Middle frontal gyrus (tissue), 1 donor: ENCODE results near the gene POLDIP2.

ENCODE experiments used
- DNase-seq: peaks from one replicate; pipeline ENCODE4 v3.0.0-alpha.2; 2015; ENCODE audit warnings: low spot score; ENCODE audit errors: extremely low spot score

The POLDIP2 gene, protein sequence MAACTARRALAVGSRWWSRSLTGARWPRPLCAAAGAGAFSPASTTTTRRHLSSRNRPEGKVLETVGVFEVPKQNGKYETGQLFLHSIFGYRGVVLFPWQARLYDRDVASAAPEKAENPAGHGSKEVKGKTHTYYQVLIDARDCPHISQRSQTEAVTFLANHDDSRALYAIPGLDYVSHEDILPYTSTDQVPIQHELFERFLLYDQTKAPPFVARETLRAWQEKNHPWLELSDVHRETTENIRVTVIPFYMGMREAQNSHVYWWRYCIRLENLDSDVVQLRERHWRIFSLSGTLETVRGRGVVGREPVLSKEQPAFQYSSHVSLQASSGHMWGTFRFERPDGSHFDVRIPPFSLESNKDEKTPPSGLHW

DNA sequence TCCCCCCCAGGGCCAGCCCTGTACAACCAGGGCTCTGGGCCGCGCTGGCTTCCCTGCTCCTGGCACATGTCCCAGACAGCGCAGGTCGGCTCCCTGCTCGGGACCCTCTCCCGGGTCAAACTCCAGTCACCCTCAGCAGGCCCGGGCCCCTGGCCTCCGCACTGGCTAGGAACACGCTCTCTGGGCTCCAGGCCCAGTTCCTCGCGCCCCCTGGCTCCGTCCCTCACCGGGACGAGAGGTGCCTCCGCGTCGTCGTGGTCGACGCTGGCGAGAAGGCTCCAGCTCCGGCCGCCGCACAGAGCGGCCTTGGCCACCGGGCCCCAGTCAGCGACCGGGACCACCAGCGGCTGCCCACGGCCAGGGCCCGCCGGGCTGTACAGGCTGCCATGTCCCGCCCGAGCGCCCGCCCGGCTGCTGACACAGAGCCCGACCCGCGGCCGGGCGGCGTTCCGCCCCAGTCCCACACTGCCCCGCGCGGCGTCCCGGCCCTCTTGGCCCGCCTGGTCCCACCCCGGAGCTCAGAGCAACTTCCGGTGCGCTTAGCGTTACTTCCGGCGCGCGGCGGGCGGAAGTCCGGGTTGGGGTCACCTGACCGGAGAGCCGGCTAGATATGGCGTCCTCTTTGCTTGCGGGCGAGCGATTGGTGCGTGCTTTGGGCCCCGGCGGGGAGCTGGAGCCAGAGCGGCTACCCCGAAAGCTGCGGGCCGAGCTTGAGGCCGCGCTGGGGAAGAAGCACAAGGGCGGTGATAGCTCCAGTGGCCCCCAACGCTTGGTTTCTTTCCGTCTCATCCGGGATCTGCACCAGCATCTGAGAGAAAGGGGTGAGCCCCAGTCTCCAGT, at the start of gene POLDIP2:
POLDIP2 (minus strand) TSS at position 467 of the 840 bp plus-strand sequence; CDS start at position 388, 79 bp downstream.
- DNase-seq, result peak; percentile 92

DNA sequence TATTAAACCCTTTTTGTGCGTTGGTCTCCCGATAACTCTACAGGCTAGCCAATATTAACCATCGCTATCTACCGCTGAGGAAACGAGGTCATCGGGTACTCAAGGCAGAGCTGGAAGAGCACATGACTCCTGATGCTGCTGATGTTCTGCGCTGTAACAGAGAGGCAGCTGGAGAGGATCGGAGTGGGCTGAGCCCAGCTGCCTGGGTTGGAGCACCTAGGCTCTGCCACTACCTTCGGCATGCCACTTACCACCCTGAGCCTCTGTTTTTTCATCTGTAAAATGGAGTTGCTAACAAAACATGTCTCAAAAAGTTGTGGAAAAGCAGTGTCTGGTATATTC, 49.1 kb upstream of the POLDIP2 start:
- DNase-seq, result no peak

DNA sequence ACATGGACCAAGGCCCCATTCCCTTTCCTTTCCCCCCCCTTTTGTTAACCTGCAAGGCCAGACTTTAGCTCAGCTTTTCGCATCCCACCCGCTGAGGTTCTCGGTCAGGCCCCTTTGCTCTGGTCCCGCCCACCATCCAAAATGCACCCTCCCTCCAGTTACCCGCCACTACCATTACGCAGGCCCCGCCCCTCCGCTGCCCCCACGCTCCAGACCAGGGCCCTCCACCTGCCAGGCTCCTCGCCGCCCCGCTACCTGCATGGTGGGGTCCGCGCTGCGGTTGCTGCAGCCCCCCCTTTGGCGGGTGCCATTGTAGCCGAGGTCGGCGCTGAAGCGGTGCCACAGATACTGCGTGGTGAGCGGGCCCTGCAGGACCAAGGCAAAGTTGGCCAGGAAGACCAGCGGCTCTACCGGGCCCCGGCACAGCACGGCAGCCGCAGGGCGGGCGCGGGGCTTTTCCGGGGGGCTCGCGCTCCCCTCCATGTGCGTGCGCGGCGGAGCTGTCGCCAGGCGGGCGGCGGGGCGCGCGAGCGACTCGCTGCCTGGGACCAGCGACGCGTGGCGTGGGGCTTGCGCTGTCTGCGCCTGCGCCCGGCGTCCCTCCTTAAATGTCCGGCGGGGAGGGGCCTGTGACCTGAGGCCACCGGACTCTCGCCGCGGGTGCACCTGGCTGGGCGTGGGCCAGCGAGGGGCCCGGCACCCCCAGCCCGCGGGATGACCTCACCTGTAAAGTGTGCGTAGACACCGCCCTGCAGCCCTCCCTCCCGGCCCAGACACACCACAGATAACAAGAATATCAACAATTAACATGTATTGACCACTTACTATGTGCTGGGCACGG, 48.5 kb upstream of the POLDIP2 start, which contains the start of gene SLC46A1:
SLC46A1 (minus strand) TSS at position 581 of the 841 bp plus-strand sequence; CDS start at position 483, 98 bp downstream.
- DNase-seq, result peak; percentile 42

DNA sequence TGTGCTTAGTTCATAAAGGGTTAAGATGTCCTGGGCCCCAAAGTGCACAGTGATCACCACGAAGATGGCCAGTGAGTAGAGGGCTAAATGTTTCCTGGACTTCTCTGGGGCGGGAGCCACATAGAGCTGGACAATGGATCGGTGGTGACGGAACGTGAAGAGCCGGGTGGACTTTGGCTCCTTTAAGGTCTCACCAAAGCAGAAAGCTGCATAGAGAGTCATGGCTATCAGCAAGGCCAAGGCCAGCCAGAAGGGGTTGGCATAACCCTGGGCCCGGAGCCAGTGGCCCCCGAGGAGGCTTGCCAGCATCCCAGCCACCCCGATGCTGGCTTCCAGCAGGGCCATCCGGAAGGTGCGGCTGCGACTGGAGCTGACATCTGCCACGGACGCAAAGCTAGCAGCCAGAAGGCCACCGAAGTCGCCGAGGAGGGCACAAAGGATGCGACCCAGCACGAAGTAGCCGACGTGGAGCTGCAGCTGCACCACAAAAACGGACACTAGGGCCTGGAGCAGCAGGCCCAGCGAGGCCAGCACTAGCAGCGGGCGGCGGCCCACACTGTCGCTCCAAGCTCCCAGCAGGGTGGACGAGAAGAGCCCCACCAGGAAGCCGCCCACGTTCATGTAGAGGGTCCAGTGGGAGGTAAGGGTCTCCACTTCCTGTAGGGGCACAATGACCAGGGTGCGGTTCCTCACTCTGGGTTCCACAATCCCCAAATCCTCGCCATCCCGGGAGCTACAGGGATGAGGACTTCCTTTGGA, 47.7 kb upstream of the POLDIP2 start:
- no peak for DNase-seq

DNA sequence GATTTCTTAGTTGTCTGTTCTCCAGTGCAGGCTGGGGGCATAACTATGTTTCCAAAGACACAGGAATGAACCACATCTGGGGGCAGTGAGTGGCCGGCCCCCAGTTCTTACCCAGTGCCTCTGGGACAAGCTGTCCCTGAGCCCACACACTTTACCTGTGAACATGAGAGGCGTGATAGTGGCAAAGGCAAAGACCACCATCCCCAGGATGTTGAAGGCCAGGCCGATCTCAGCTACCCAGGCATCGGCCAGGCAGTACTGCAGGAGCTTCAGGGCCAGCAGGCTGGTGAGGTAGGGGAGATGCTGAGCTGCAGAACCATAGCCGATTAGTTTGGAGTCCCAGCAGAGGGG, 47.1 kb upstream of the POLDIP2 start:
- no peak for DNase-seq

DNA sequence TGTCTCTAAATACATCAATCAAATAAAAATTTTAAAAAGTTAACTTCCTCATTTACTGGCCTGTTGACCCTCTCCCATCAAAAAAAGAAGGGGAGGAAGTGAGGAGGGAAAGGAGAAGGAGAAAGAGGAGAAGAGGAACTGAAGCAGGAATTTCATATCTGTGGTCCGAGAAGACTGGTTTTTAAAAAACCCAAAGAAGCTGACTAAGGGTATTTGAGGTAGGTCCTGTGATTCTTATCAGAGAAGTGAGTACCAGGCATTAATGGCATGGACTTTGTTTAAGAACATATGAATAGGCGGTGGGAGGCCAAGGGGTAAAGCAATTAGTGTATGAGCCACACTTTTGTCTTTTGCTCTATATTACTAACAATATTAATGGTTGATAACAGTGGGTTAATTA, 46.7 kb upstream of the POLDIP2 start:
- no peak for DNase-seq

DNA sequence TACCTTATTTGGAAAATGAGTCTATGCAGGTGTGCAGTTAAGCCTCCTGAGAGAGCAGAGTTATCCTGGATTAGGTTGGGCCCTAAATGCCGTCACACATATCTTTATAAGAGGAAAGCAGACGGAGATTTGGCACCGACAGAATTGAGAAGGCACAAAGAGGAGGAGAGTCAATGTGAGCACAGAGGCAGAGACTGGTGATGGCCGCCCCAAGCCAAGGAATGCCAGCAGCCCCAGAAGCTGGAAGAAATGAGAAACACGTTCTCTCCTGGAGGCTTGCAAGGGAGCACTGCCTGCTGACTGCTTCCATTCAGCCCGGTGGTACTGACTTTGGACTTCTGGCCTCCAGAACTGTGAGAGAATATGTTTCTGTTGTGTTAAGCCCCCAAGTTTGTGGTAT, 45.5 kb upstream of the POLDIP2 start:
- DNase-seq, result no peak

DNA sequence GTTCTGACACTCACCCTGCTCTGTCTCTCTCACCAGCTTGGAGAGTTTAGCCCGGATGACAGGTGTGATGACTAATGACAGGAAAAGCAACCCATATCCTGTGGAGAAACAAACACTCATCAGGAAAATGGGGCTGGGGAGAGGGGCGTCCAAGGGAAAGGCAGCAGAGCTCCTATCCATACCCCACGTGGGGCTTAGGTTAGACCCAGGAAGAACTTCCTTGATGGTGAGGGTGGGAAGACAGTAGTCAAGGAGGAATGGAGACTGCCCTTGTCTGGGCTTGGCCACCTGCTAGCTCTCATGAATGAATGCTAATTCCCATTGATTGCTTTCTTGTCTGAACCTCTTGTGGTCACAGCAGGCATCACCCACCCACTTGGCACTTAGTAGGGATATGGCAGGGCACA, 44.9 kb upstream of the POLDIP2 start:
- DNase-seq, result no peak

DNA sequence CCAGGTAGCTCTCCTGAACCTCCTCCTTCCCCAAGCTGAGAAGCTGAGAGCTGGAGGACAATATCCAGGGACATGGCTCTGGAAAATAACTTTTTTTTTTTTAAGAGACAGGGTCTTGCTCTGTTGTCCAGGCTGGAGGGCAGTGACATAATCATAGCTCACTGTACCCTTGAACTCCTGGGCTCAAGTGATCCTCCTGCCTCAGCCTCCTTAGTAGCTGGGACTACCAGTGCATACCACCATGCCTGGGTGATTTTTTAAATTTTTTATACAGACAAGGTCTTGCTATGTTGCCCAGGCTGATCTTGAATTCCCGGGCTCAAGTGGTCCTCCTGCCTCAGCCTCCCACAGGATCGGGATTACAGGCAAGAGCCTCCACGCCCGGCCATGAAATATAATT, 42.5 kb upstream of the POLDIP2 start:
- no peak for DNase-seq

DNA sequence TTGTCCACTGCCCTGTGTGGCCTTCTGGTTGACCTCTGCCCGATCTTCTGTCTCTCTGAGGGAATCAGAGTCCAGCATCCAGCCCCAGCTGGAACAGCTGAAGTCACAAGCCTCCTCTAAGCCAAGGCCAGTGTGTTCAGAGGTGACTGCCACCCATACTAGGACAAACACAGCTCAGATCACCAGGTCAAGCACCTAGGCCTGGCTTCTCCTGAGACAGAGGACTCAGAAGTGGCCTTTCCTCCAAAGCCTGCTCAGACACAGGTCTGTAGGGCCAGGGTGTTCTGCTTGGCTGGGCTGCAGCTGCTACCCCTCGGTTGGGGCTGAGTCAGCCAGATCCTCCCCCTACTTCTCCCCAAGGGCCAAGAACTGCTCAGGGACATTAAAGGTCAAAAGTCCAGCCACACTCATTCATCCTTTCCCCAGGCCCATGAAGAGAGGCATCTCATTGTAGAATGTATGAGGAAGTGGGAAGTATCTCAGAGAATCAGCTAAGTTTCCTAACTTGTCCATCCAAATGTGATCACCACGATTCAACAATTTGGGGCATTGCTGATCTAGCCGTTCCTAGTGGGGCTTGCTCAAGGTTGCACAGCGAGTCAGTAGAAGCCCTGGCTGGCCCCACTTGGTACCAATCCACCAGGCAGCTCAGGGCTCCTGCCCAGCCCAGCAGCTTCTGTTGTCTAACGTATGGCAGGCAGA, 41.1 kb upstream of the POLDIP2 start:
- DNase-seq, result no peak

DNA sequence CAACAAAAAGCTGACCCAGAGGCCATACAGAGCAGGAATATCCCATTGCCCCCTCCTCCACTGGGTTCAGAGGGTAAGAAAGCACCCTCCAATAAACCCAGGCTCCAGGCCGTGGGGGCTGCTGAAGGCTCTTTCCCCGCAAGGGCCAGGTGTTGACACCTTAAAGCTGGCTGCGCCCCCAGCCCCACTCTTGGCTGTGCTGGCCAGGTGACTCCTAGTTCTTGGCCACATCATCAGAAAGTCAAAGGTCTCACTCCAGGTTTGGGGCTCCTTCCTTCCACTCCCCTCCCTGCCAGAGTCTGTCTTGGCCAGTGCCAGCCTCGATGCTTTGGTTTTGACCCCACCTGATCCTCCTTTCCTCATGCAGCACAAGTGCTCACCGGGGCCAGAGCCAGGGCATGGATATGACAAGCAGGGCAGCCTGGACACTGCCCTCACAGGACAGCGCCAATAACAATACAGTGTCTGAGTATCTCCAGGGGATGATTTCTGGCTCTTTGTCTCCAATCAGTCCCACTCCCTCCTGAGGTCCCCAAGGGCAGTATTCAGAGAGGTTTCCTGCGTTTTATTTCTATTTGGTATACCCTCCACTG, 40.5 kb upstream of the POLDIP2 start:
- DNase-seq, result no peak

DNA sequence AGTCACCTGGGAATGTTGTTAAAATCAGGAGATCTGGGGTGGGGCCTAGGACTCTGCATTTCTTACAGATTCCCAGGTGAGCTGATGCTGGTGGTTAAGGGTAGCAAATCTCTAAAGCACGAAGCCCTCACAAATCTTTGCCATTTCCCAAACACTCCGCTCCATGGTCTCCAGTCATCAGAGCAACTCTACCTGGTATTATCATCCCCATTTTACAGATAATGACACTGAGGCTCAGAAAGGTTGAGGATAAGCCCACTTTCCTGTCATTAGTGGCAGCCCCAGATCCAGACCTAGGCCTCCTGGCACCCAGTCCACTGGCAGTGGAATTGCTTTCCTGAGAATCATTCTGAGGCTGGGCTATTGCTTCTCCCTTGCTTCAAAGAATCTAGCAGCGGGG, 39.9 kb upstream of the POLDIP2 start:
- DNase-seq, result no peak

DNA sequence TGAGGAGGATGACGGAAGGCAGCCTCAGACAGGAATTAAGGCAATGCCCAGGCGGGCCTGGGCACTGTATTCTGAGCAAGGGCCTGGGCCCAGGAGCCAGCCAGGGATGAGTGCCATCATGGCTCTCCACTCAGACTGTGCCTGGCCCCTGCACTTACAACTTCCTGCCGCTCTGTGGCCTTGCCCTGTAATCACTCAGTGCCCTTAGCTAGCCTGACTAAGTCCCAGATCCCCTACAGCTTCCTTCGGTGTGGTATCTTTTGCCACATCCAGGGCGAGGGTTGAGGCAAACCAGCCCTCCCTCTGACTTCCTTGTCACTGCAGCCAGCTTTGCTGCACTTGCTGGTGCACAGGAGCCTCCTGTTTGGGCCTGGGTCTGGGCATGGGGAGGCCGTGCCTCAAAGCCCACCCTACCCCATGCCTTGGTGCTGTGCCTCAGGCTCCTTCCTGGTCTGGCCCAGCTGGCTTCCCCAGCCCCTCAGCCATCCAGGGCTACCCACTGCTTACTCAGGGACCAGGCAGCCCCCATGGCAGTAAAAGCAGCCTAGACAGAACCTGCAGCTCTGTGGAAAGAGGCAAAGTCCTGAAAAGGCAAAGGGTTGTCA, 39.4 kb upstream of the POLDIP2 start:
- no peak for DNase-seq

DNA sequence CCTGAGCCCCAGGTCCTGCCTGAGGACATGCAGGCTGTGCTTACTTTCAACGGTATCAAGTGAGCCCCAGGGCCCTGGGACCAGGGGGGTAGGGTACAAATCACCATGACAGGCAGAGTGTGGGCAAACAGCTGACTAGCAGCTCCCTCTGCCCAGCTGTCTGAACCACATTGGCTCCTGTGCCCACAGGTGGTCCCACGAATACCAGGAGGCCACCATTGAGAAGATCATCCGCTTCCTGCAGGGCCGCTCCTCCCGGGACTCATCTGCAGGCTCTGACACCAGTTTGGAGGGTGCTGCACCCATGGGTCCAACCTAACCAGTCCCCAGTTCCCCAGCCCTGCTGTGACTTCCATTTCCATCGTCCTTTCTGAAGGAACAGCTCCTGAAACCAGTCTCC, 38.6 kb upstream of the POLDIP2 start:
- DNase-seq, result no peak

DNA sequence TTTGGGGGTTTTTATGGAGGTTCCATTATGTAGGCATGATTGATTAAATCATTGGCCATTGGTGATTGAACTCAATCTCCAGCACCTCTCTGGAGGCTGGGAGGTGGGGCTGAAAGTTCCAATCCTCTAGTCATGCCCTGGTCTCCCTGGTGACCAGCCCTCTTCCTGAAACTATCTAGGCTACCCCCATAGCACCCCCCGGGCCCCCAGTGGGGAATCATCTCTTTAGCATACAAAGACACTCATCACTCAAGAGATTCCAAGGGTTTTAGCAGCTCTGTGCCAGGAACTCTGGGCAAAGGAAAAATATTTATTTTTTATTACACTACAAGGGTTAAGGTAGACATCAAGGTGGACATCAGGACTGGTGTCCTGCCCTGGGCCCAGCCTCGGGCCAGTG, 38.1 kb upstream of the POLDIP2 start:
- no peak for DNase-seq

DNA sequence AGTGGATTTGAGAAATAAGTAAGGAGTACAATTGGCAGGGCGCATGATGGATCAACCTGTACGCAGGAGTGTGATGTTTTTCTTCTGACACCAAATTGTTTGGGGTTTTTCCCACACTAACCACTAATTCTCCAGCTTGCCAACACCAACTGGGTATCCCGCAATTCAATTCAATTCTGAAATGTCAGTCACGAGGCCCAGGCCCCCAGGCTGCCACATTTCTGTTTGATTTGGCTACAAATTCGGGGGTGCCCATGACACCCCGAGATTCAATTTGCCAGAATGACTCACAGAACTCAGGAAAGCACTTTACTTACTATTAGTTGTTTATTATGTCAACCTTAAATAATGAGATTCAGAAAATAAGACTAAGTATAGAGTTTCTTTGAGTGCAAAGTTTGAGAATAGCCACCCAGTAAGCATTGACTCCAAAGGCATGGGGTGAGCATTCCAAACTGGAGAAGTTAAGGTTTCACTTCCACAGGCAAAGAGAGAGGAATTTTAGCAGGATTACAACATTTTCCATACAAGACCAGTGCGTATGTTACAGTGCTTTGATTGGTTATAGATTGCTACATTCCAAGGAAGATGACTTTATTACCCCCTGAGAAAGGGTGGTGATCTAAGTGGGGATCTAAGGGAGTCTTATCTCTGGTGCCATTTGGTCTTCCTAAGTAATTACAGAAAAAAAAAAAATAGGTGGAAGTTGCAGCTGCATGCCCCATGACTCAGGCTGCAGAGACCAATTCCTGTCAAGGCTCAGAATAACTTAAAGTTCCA, 37.2 kb upstream of the POLDIP2 start:
- DNase-seq, result no peak

DNA sequence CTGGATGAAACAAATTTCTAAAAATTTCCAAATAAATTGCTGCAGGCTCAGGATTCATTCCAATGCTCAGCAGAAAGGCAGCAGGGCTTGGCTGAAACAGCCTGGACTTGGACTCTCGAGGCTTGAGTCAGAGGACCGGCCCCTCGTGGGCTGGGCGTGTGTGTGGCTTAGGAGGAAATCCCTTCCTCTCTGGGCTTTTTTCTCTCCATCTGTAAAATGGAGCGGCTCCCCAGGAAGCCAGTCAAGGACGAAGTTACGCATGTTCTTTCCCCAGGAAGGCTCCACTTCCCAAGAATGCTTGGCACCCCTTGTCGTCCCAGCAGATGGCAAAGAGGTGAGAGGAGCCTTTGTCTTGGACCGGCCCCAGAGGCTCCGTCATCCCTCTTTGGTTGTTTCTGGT, 35.2 kb upstream of the POLDIP2 start:
- DNase-seq, result no peak

DNA sequence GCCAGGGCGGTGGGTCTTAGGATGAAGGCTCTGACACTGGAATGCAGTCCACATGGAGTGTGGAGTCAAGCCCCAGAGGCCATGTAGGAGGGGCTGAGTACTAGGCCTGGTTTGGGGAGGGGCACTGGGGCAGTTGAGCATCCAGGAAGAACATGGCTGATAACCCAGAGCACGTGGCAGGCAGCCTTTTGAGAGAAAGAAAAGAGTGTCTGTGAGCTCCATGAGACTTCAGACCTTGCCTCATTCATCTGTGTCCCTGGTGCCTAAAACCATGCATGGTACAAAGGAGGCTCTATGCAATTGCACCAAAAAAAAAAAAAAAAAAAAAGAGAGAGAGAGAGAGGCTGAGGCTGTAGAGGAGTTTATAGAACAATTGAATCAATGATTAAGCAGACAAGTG, 34.1 kb upstream of the POLDIP2 start:
- DNase-seq, result no peak

DNA sequence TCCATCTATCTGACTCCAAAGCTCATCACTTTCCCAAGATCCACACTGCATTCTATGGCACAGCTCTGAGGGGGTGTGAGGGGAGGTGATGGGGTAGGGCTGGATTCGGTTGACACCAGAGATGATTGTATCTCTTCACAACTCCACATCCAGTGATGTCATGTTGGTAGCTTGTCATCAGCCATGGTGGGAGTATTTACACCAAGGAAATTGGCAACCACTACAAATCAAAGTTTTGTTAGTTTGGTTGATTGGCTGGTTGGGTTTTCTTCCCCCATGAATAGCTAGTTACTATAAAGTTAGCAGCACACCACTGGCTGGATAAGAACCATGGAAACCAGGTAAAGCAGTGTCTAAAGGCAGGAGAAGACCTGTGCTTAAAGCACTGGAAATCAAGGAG, 33.7 kb upstream of the POLDIP2 start:
- no peak for DNase-seq
